ENCODE results near the gene ATP13A4. TPM values are rescaled to one million over a fixed set of nuclear protein-coding genes. Genes with fewer than 3 reads are reported as not detected.

Gene ATP13A4
- total RNA-seq, 4 donors from 2014 or later, result under 0.01 to 0.63 (median 0.28) TPM

- Histone ChIP-seq H3K27me3 (no peaks in the 10 kb centered on the region), H3K27ac (replicated peaks in 1 of 4) (no peak overlapping the region), H3K4me3 (no peak overlapping the region), H3K4me1 (no peaks in the 10 kb centered on the region), H3K9me3 (no peaks in the 10 kb centered on the region), H3K36me3 (no peaks in the 10 kb centered on the region)
- no peak for TF ChIP-seq CTCF (IDR thresholded peaks at IDR 0.05)
- no peak for TF ChIP-seq POLR2AphosphoS5 (IDR thresholded peaks at IDR 0.05)
- no peak for TF ChIP-seq EP300 (IDR thresholded peaks at IDR 0.05)
- TF ChIP-seq POLR2A (IDR thresholded peaks at IDR 0.05; ENCODE audit: low read depth), result no peak
- 84% methylated on average over 3 of the region's 3 CpGs for WGBS
- DNase-seq (ENCODE audit: extremely low spot score), result no peak
- intact Hi-C loops (cut with DNase I), result no loop called here
Observed at GRCh38 chr3:193507566-193507965, 47.1 kb downstream of the ATP13A4 start.

GRCh38 chr3:193506921-193507320 is 47.8 kb downstream of the ATP13A4 start:
- WGBS, result 83% methylated on average over 1 of the region's 1 CpG
- intact Hi-C loops (cut with DNase I), result no loop called here

GRCh38 chr3:193502871-193503270 is 51.8 kb downstream of the ATP13A4 start:
- WGBS, result 79% methylated on average over 4 of the region's 4 CpGs
- TF ChIP-seq POLR2AphosphoS5 (IDR thresholded peaks at IDR 0.05) (no peak), POLR2A (IDR thresholded peaks at IDR 0.05; ENCODE audit: low read depth) (no peak), EP300 (IDR thresholded peaks at IDR 0.05) (no peak)
- no peaks in the 10 kb centered on the region for H3K27me3 ChIP-seq
- H3K9me3 ChIP-seq, result no peaks in the 10 kb centered on the region
- no peak for DNase-seq (ENCODE audit: extremely low spot score)
- H3K36me3 ChIP-seq, result no peaks in the 10 kb centered on the region
- intact Hi-C loops (cut with DNase I), result no loop called here
- H3K4me1 ChIP-seq, result no peaks in the 10 kb centered on the region
- no peak overlapping the region for H3K4me3 ChIP-seq
- no peak overlapping the region for H3K27ac ChIP-seq (replicated peaks in 1 of 4)

More at GRCh38 chr3:193506921-193507320, 47.8 kb downstream of the ATP13A4 start:
- DNase-seq (ENCODE audit: extremely low spot score), result no peak
- Histone ChIP-seq H3K9me3 (no peaks in the 10 kb centered on the region), H3K27ac (replicated peaks in 1 of 4) (no peak overlapping the region), H3K36me3 (no peaks in the 10 kb centered on the region), H3K4me1 (no peaks in the 10 kb centered on the region), H3K27me3 (no peaks in the 10 kb centered on the region), H3K4me3 (no peak overlapping the region)
- no peak for TF ChIP-seq CTCF (IDR thresholded peaks at IDR 0.05)
- no peak for TF ChIP-seq POLR2AphosphoS5 (IDR thresholded peaks at IDR 0.05)
- TF ChIP-seq EP300 (IDR thresholded peaks at IDR 0.05), result no peak
- no peak for TF ChIP-seq POLR2A (IDR thresholded peaks at IDR 0.05; ENCODE audit: low read depth)

GRCh38 chr3:193499801-193500485 is 54.8 kb downstream of the ATP13A4 start:
- no peak overlapping the region for H3K4me3 ChIP-seq
- no peak overlapping the region for H3K27ac ChIP-seq (replicated peaks in 1 of 4)
- no peaks in the 10 kb centered on the region for H3K4me1 ChIP-seq
- no peaks in the 10 kb centered on the region for H3K36me3 ChIP-seq
- no peaks in the 10 kb centered on the region for H3K9me3 ChIP-seq
- intact Hi-C loops (cut with DNase I), result no loop called here
- DNase-seq (ENCODE audit: extremely low spot score), result no peak
- TF ChIP-seq CTCF (IDR thresholded peaks at IDR 0.05), result no peak
- TF ChIP-seq POLR2AphosphoS5 (IDR thresholded peaks at IDR 0.05), result no peak
- no peak for TF ChIP-seq POLR2A (IDR thresholded peaks at IDR 0.05; ENCODE audit: low read depth)
- no peak for TF ChIP-seq EP300 (IDR thresholded peaks at IDR 0.05)
- WGBS, result 83% methylated on average over 7 of the region's 7 CpGs
- H3K27me3 ChIP-seq, result no peaks in the 10 kb centered on the region

- TF ChIP-seq CTCF (IDR thresholded peaks at IDR 0.05) (no peak), POLR2AphosphoS5 (IDR thresholded peaks at IDR 0.05) (no peak), EP300 (IDR thresholded peaks at IDR 0.05) (no peak), POLR2A (IDR thresholded peaks at IDR 0.05; ENCODE audit: low read depth) (no peak)
- Histone ChIP-seq H3K36me3 (no peaks in the 10 kb centered on the region), H3K27ac (replicated peaks in 1 of 4) (no peak overlapping the region), H3K4me1 (no peaks in the 10 kb centered on the region), H3K9me3 (no peaks in the 10 kb centered on the region), H3K4me3 (no peak overlapping the region), H3K27me3 (no peaks in the 10 kb centered on the region)
- no peak for DNase-seq (ENCODE audit: extremely low spot score)
- intact Hi-C loops (cut with DNase I), result no loop called here
- WGBS, result 56% methylated on average over 3 of the region's 3 CpGs
Observed at GRCh38 chr3:193499136-193499770, 55.4 kb downstream of the ATP13A4 start.
